ENCODE data around the gene ATP4A. TPM values are rescaled to one million over a fixed set of nuclear protein-coding genes. Genes with fewer than 3 reads are reported as not detected.

ATP4A gene
- polyA plus RNA-seq, 1 donor from 2014 or later, result not detected

- TF ChIP-seq MXI1 (conservative IDR thresholded peaks at IDR 0.05; ENCODE audit: poor library complexity, severe bottlenecking) (no peak), POLR2AphosphoS5 (IDR thresholded peaks at IDR 0.05) (no peak), SMC3 (conservative IDR thresholded peaks at IDR 0.05; ENCODE audit: poor library complexity) (no peak)
Observed at GRCh38 chr19:35517342-35517741, 46.1 kb downstream of the ATP4A start (continued).

- no peak overlapping the region for H3K4me3 ChIP-seq (ENCODE audit: low read length)
- H3K27me3 ChIP-seq (ENCODE audit: insufficient read depth, low read depth, low read length), result peaks cover 7% of the 10 kb centered on the region
- no peak overlapping the region for H3K4me2 ChIP-seq (ENCODE audit: low read length)
- no peaks in the 10 kb centered on the region for H3F3A ChIP-seq (ENCODE audit: insufficient read depth, low read length, poor library complexity, severe bottlenecking)
- TF ChIP-seq RAD21 (conservative IDR thresholded peaks at IDR 0.05), result no peak
- H3K79me2 ChIP-seq (replicated peaks; ENCODE audit: insufficient read depth, low read length), result no peaks in the 10 kb centered on the region
- H3K27ac ChIP-seq (ENCODE audit: low read length), result no peak overlapping the region
- H2AFZ ChIP-seq (ENCODE audit: low read depth, low read length), result no peak overlapping the region
- no peaks in the 10 kb centered on the region for H3K9me3 ChIP-seq (ENCODE audit: low read length)
- no peaks in the 10 kb centered on the region for H3K9me2 ChIP-seq (ENCODE audit: insufficient read depth, low read length)
- H3K36me3 ChIP-seq (ENCODE audit: insufficient read depth, low read length), result no peaks in the 10 kb centered on the region
- no peak overlapping the region for H3K9ac ChIP-seq (ENCODE audit: low read length)
- H4K20me1 ChIP-seq (ENCODE audit: insufficient read depth), result no peaks in the 10 kb centered on the region
Observed at GRCh38 chr19:35516310-35516709, 47.1 kb downstream of the ATP4A start.

- Histone ChIP-seq H3K79me2 (replicated peaks; ENCODE audit: insufficient read depth, low read length) (no peaks in the 10 kb centered on the region), H3K9me3 (ENCODE audit: low read length) (no peaks in the 10 kb centered on the region), H3K9ac (ENCODE audit: low read length) (no peak overlapping the region), H3K27me3 (ENCODE audit: insufficient read depth, low read depth, low read length) (peaks cover 25% of the 10 kb centered on the region), H3K4me2 (ENCODE audit: low read length) (no peak overlapping the region), H3K9me2 (ENCODE audit: insufficient read depth, low read length) (no peaks in the 10 kb centered on the region), H3K36me3 (ENCODE audit: insufficient read depth, low read length) (no peaks in the 10 kb centered on the region), H2AFZ (ENCODE audit: low read depth, low read length) (no peak overlapping the region), H3F3A (ENCODE audit: insufficient read depth, low read length, poor library complexity, severe bottlenecking) (no peaks in the 10 kb centered on the region), H3K4me3 (ENCODE audit: low read length) (no peak overlapping the region), H4K20me1 (ENCODE audit: insufficient read depth) (no peaks in the 10 kb centered on the region), H3K27ac (ENCODE audit: low read length) (no peak overlapping the region)
- TF ChIP-seq REST (IDR thresholded peaks at IDR 0.05; ENCODE audit: borderline replicate concordance) (no peak), EZH2 (IDR thresholded peaks at IDR 0.05; ENCODE audit: borderline replicate concordance, insufficient read depth, low read length, poor library complexity, severe bottlenecking) (no peak), CTCF (IDR thresholded peaks at IDR 0.05; ENCODE audit: poor library complexity, severe bottlenecking) (no peak), MXI1 (conservative IDR thresholded peaks at IDR 0.05; ENCODE audit: poor library complexity, severe bottlenecking) (no peak), EP300 (conservative IDR thresholded peaks at IDR 0.05; ENCODE audit: poor library complexity, severe bottlenecking) (no peak)
Observed at GRCh38 chr19:35514282-35514809, 49.1 kb downstream of the ATP4A start.
